SK-N-SH treated with all-trans-retinoic acid at 6 μM for 48 hours (cell line): ENCODE measurements around the gene BCAS4.

Experiments used
- ARNTL ChIP-seq: fragments of 450-650 bp; formaldehyde crosslinking; IDR thresholded peaks from 2 replicates; pipeline ENCODE4 v1.5.0; 2020; ENCODE audit warnings: low read depth, mild to moderate bottlenecking, moderate library complexity, borderline replicate concordance
- ISL1 ChIP-seq: fragments of 250-450 bp; sonication (Bioruptor Pico); IDR thresholded peaks from 2 replicates; pipeline ENCODE4 v2.1.2; 2022; ENCODE audit warnings: mild to moderate bottlenecking, moderate library complexity
- ZFP3 ChIP-seq: fragments of 250-450 bp; sonication (Bioruptor Pico); IDR thresholded peaks from 2 replicates; pipeline ENCODE4 v1.5.0; 2020; ENCODE audit warnings: mild to moderate bottlenecking, moderate library complexity

DNA sequence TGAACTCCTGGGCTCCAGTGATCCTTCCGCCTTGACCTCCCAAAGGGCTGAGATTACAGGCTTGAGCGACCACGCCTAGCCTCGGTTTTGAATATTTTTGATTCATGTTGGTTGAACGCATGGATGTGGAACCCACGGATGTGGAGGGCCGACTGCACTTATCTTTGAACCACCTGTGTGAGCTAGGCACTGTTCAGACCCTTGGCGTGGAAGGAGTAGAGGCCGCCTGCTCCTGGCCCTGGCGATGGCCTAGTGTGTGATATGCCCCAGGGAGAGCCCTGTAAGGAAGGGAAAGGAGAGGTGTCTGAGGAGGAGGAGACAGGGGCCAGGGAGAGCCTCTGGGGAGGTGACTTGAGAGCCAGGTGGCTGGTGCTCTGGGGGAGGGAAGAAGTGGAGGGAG is 64.3 kb downstream of the BCAS4 start:
- no peak for TF ChIP-seq ARNTL (CRISPR knock-in tag)
- TF ChIP-seq ZFP3 (CRISPR knock-in tag) = no peak
- no peak for TF ChIP-seq ISL1
